CD4-positive, alpha-beta T cell treated with Interleukin-21 for 1 hour (primary cell): ENCODE data around the gene KRIT1.

Experiments used
- DNase-seq: peaks from one replicate; pipeline ENCODE4 v3.0.0-alpha.2; 2020

Gene KRIT1

GRCh38 chr7:92150450-92151017 lies 95.2 kb downstream of the KRIT1 start:
- DNase-seq, result no peak

- no peak for DNase-seq
Observed at GRCh38 chr7:92149736-92150239, 95.9 kb downstream of the KRIT1 start.
